ENCODE measurements around the gene RXFP2.

Gene RXFP2

GRCh38 chr13:31719214-31719613 lies 20.1 kb upstream of the RXFP2 start:
- CTCF ChIA-PET, result no interaction called here
- DNase-seq (ENCODE audit: extremely low spot score), result no peak
- POLR2A ChIA-PET, result no interaction called here
- TF ChIP-seq, protein P1, sequence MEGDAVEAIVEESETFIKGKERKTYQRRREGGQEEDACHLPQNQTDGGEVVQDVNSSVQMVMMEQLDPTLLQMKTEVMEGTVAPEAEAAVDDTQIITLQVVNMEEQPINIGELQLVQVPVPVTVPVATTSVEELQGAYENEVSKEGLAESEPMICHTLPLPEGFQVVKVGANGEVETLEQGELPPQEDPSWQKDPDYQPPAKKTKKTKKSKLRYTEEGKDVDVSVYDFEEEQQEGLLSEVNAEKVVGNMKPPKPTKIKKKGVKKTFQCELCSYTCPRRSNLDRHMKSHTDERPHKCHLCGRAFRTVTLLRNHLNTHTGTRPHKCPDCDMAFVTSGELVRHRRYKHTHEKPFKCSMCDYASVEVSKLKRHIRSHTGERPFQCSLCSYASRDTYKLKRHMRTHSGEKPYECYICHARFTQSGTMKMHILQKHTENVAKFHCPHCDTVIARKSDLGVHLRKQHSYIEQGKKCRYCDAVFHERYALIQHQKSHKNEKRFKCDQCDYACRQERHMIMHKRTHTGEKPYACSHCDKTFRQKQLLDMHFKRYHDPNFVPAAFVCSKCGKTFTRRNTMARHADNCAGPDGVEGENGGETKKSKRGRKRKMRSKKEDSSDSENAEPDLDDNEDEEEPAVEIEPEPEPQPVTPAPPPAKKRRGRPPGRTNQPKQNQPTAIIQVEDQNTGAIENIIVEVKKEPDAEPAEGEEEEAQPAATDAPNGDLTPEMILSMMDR (IDR thresholded peaks at IDR 0.05; ENCODE audit: control extremely low read depth, extremely low read depth, low read depth, missing control alignments), result no peak

DNA sequence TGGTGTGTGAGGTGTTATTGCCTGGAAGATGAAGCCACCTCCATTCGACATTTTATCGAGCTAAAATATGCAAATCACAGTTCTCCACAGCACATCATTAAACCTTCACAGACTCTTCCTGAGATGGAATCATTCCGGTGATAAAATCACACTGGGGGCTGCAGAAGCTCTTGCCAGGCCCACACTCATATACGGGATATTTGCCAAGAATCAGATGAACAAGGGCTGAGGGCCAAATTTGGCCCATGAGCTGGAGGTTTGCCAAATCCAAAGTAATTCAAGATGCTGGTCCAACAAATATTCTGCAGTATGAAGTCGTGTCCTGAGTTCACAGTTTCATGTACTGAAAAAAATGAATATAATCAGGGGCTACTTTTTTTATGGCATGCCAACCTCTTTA lies 16.7 kb upstream of the RXFP2 start:
- ChIA-PET POLR2A (no interaction called here), CTCF (interaction anchor here (1.0 kb wide), 2 partner anchors 8 to 10 kb away, joined by 3 read pairs; no protein-coding TSS in a partner anchor)
- DNase-seq (ENCODE audit: extremely low spot score), result no peak
- TF ChIP-seq, protein P1 (IDR thresholded peaks at IDR 0.05; ENCODE audit: control extremely low read depth, extremely low read depth, low read depth, missing control alignments), result no peak

DNA sequence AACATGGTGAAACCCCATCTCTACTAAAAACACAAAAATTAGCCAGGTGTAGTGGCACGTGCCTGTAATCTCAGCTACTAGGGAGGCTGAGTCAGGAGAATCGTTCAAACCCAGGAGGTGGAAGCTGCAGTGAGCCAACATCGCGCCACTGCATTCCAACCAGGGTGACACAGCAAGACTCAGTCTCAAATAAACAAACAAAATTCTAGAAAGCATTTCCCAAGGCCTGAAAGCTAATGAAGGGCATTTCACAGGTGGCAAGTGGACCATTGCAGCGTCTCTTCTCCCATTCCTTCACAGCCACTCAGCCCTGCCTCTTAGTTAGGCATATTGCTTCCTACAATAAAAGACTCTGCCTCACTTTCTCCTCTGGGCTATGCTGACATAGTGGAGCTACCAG lies 13.5 kb upstream of the RXFP2 start:
- ChIA-PET POLR2A (no interaction called here), CTCF (no interaction called here)
- DNase-seq (ENCODE audit: extremely low spot score), result no peak
- TF ChIP-seq, protein P1 (IDR thresholded peaks at IDR 0.05; ENCODE audit: control extremely low read depth, extremely low read depth, low read depth, missing control alignments), result no peak

GRCh38 chr13:31731921-31732320 lies 7.4 kb upstream of the RXFP2 start:
- ChIA-PET CTCF (interaction anchor here (3.0 kb wide), 1 partner anchor 9 kb away, joined by 9 read pairs; no protein-coding TSS in a partner anchor), POLR2A (no interaction called here)
- TF ChIP-seq, protein P1 (IDR thresholded peaks at IDR 0.05; ENCODE audit: control extremely low read depth, extremely low read depth, low read depth, missing control alignments), result no peak
- no peak for DNase-seq (ENCODE audit: extremely low spot score)

- POLR2A ChIA-PET, result no interaction called here
- no peak for DNase-seq (ENCODE audit: extremely low spot score)
- CTCF ChIA-PET, result interaction anchor here (0.9 to 3.0 kb wide), 2 partner anchors 8 to 10 kb away, joined by 3 to 9 read pairs; no protein-coding TSS in a partner anchor
- TF ChIP-seq, protein P1 (IDR thresholded peaks at IDR 0.05; ENCODE audit: control extremely low read depth, extremely low read depth, low read depth, missing control alignments), result no peak
These were observed 6.3 kb upstream of the RXFP2 start for GRCh38 chr13:31733066-31733465.

- DNase-seq (ENCODE audit: extremely low spot score), result no peak
- ChIA-PET POLR2A (no interaction called here), CTCF (interaction anchor here (3.0 kb wide), 1 partner anchor 7 kb away, joined by 9 read pairs; no protein-coding TSS in a partner anchor)
- TF ChIP-seq, protein P1 (IDR thresholded peaks at IDR 0.05; ENCODE audit: control extremely low read depth, extremely low read depth, low read depth, missing control alignments), result no peak
These were observed 5.7 kb upstream of the RXFP2 start for GRCh38 chr13:31733647-31734046.
